NCI-H2029 treated with DMSO at 0.1 percent for 48 hours (cell line): ENCODE results near the gene SHROOM1.
"Not testable (repeated sequence)": the region's sequence is repeated elsewhere in the genome, so short reads cannot be mapped to it uniquely, and the experiment has no call there.

Experiments
- DNase-seq: peaks from one replicate; lab custom pipeline; 2025; lab: John Stamatoyannopoulos, UW

SHROOM1 gene

DNA sequence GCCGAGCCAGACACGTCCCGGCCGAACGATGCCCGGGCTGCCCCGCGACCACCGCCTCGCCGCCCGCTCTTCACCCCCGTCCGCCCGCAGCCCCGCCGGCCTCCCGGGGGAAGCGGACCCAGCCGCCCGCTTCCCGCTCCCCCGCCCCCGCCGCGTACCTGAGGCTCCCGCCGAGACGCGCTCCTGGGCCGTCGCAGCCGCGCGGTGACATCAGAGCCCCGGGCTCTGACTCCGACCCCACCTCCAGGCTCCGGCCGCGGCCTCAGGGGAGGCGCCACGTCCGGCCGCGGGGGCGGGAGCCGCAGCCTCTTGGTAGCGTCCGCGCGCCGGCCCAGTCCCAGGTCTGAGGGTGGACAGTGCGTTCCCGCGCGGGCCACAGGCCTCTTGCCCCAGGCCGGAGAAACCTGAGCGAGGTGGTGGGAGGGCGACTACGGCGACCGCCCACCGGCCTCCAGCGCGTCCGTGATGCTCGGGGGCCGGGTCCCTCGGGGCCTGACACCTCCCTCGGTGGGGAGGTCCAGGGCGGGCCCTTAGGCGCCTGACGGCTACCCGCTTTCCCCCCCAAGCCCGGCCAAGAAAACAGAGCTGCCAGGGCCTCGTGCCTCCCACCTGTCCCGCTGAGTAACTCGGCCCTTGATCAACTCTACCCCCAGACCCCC is at the start of gene SHROOM1:
TSS of gene SHROOM1 (minus strand) at position 212 of the 659 bp plus-strand sequence. CDS start 4,507 bp downstream, outside the sequence.
- DNase-seq: no peak

DNA sequence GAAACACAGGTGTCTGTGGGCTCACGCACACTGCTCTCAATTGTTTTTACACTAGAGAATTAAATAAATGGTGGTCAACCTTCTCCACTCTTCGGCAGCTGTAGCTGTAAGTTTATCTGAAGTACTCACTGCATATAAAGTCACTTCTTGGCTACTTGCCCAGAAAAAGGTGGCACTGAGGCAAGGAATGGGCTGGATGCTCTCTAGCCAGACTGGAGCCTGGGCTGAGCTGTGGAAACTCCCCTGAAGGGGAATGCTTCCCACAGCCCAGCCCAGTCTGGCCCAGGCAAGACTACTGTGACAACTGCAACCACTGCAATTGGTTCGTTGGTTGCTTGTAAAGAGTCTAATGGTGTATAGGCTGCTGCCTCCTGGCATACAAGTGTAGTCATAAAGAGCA is 47.5 kb upstream of the SHROOM1 start:
- no peak for DNase-seq

- no peak for DNase-seq
Observed at GRCh38 chr5:132877466-132877865, 47.0 kb upstream of the SHROOM1 start.

DNA sequence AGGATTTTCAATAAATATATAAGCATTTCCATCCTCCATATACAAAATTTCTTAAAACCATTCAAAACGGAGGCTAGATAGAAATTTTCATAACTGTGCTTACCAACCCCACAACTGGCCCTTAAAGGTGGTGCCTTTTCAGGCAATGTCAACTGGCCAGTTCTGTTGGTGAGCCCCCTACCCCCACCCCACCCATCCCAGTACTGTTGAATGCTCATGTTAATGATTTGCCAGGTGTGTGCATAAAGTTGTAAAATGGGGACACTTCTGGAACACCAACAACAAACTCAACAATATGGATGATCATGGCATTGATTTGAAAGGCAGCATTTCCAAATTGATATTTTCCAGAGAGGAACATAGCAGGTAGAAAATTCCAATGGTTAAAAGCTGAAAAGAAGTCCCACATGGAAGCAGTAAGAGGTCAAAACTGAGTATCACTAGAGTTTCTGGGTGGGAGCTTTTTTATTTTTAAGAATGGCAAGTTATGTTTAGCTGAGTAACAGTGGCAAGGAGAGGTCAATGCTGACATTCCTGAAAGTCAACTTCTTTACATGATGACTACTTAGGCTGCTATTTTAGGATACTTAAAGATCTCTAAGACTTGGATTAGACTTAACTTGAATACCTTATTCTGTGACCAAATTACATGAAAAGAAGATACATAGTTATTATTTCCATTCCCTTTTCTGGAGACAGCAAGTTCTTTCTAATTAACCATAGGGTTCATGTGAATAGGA is 45.7 kb upstream of the SHROOM1 start:
- DNase-seq: no peak

- DNase-seq: no peak
Observed at GRCh38 chr5:132873930-132874271, 43.5 kb upstream of the SHROOM1 start.

GRCh38 chr5:132873119-132873929 is 42.9 kb upstream of the SHROOM1 start, which contains the start of gene LEAP2:
Gene LEAP2 (plus strand): TSS chr5:132873668. CDS start chr5:132873695, 27 bp downstream.
- DNase-seq: no peak

- DNase-seq: no peak
Observed at GRCh38 chr5:132872788-132873118, 42.3 kb upstream of the SHROOM1 start.

- no peak for DNase-seq
Observed at GRCh38 chr5:132871459-132872284, 41.2 kb upstream of the SHROOM1 start.

DNA sequence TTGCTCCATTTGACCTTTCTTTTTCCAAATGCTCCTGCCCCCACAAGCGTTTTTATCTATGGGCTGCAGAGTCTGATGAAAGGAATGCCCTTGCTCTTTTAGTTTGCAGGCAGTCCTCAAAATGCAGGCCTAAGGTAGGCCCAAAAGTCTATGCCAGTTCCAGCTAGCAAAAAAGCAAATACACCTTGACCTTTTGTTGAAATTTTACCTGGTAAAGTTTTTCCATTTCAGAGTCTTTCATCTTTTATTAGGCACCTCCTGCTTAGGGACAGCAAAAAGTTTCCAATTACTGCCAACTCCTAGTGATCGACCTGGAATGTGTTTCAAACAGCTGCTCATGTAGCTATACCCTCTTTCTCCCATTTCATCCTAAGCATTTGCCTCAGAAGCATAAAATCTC is 40.4 kb upstream of the SHROOM1 start:
- no peak for DNase-seq

- DNase-seq: no peak
Observed at GRCh38 chr5:132868754-132869153, 38.3 kb upstream of the SHROOM1 start.

DNA sequence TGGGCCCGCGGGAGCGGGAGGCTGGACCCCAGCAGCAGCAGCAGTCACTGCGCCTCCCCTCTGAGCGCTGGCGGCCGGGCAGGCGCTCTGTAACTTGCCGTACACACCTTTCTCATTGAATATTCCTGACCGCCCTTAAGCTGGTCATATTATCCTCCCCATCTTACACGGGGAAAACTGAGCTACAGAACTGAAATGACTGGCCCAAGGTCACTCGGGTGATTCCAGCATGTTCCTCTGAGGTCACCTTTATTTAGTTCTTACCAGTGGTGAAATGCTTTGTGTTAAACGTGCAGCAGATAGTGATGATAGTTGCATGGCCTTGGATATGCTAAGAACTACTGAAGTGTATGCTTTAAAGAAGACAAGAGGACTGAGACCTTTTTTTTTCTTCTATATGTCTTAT is 36.6 kb upstream of the SHROOM1 start:
- no peak for DNase-seq

- DNase-seq: peak; percentile 97
Observed at GRCh38 chr5:132866342-132867045, 36.0 kb upstream of the SHROOM1 start, which contains the start of the genes GDF9 and UQCRQ. Gene GDF9 (minus strand): TSS chr5:132866469. CDS start chr5:132864533, 1,936 bp downstream. Gene UQCRQ (plus strand): TSS chr5:132866642. CDS start chr5:132866882, 240 bp downstream.

DNA sequence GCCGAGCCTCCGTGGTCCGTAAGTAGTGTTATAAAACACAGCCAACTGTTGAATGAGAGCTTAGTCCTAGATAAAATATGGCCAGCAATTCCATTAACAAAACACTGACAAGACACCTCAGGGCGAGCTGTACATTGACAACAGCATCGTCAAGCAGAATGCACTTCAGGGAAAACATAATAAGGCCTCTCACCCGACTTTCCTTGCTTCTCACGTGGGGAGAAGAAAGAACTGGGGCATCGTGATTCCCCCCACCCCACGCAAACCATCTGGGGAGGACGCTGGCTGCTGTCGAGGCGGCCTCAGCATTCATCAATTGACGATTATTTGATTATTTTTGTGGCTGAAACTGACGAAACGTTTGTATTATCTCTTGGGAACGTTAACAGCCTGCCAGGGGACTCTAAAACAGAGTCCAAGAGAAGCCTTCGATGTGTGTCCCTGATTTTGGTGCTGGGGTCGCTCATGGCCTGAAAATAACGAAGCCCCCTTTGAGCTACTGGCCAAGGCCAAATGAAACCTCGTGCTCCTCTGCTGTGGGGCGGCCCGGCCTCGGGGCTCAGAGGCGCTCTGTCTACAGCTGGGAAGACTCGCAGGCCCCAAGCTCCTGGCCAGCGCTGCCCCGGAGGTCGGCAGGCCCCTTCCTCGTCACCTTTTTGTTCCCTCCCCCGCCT is 35.4 kb upstream of the SHROOM1 start:
- DNase-seq: no peak

- DNase-seq: no peak
Observed at GRCh38 chr5:132860742-132861141, 30.3 kb upstream of the SHROOM1 start.

- no peak for DNase-seq
Observed at GRCh38 chr5:132859889-132860437, 29.5 kb upstream of the SHROOM1 start.

GRCh38 chr5:132856011-132856410 is 25.6 kb upstream of the SHROOM1 start:
- DNase-seq: no peak

GRCh38 chr5:132854992-132855391 is 24.5 kb upstream of the SHROOM1 start:
- not testable (repeated sequence) for DNase-seq

- no peak for DNase-seq
Observed at GRCh38 chr5:132854301-132854700, 23.9 kb upstream of the SHROOM1 start.

GRCh38 chr5:132853790-132854189 is 23.3 kb upstream of the SHROOM1 start:
- DNase-seq: peak; percentile 21

DNA sequence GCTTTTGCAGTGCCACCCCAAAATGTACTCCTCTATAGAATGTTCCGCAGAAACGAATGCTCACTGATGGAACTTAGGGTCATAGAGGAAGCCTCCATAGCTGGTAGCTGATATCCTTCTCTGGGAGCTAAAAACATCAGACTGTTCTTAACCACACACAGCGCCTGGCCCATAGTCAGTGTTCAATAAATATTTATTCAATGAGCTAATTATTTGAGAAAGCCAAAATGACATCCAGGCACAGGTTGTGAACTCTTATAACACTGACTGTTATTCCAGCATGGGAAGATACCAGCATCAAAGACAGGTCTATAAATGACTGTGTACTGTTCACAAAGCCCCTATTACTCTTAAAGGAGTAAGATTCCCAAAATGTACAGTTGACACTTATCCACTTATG is 22.9 kb upstream of the SHROOM1 start:
- DNase-seq: no peak
